CD14-positive monocyte (primary cell): ENCODE data around the gene BTK. TPM values are rescaled to one million over a fixed set of nuclear protein-coding genes. Genes with fewer than 3 reads are reported as not detected.

Source experiments
- DNase-seq, 3 donors: peaks; one replicate each; pipeline ENCODE4 v3.0.0-alpha.2; 2011 to 2022
- H2AFZ ChIP-seq: 2 replicates; pipeline ENCODE4 v1.6.0; 2012; ENCODE audit warnings: mild to moderate bottlenecking, low read depth, low read length, inconsistent platforms; ENCODE audit not compliant: insufficient read depth, poor library complexity, severe bottlenecking
- H3K27ac ChIP-seq, 2 donors: 1 replicate in 1 of 2; 2 replicates in 1 of 2; pipeline ENCODE4 v1.5.1; 2012 to 2013; ENCODE audit warnings: low read length in 2 of 2, control low read depth in 1 of 2, inconsistent platforms in 1 of 2, low read depth in 1 of 2, mild to moderate bottlenecking in 1 of 2
- H3K27me3 ChIP-seq, 2 donors: one replicate each; pipeline versions ENCODE4 v1.6.0 to v1.6.1; 2011 to 2013; ENCODE audit warnings: low read length in 2 of 2; ENCODE audit not compliant: control insufficient read depth in 2 of 2, insufficient read depth in 2 of 2
- H3K36me3 ChIP-seq, 2 donors: replicated peaks in 1 of 2; 1 replicate in 1 of 2; 2 replicates in 1 of 2; pipeline versions ENCODE4 v1.5.1 to v1.6.1; 2012 to 2013; ENCODE audit warnings: low read length in 2 of 2, control low read depth in 1 of 2, inconsistent platforms in 1 of 2, mild to moderate bottlenecking in 1 of 2; ENCODE audit not compliant: insufficient read depth in 2 of 2, control insufficient read depth in 1 of 2
- H3K4me1 ChIP-seq, 2 donors: 1 replicate in 1 of 2; 2 replicates in 1 of 2; pipeline versions ENCODE4 v1.5.1 to v1.6.1; 2012 to 2013; ENCODE audit warnings: low read length in 2 of 2, control low read depth in 1 of 2, inconsistent platforms in 1 of 2, mild to moderate bottlenecking in 1 of 2, moderate library complexity in 1 of 2; ENCODE audit not compliant: insufficient read depth in 2 of 2, control insufficient read depth in 1 of 2
- H3K4me2 ChIP-seq: replicated peaks from 2 replicates; pipeline ENCODE3; 2012; ENCODE audit warnings: low read length, moderate library complexity, mild to moderate bottlenecking; ENCODE audit not compliant: poor library complexity, severe bottlenecking; ENCODE audit errors: extremely low read depth
- H3K4me3 ChIP-seq, 3 experiments: fragments of 200-600 bp in 1 of 3; sonication (generic) in 1 of 3; replicated peaks in 1 of 3; 1 replicate in 2 of 3; 2 replicates in 1 of 3; pipeline ENCODE4 v1.5.1; 2011 to 2013; ENCODE audit warnings: low read length in 3 of 3, mild to moderate bottlenecking in 3 of 3, control low read depth in 2 of 3, low read depth in 2 of 3, inconsistent platforms in 1 of 3, moderate library complexity in 1 of 3
- H3K79me2 ChIP-seq: 2 replicates; pipeline ENCODE4 v1.6.0; 2012; ENCODE audit warnings: mild to moderate bottlenecking, control low read depth, inconsistent platforms, low read length, moderate library complexity; ENCODE audit not compliant: insufficient read depth
- H3K9ac ChIP-seq: 2 replicates; pipeline ENCODE4 v1.6.0; 2017; ENCODE audit warnings: low read length, mild to moderate bottlenecking; ENCODE audit not compliant: insufficient read depth, poor library complexity, severe bottlenecking
- H3K9me3 ChIP-seq, 2 donors: replicated peaks in 1 of 2; 1 replicate in 1 of 2; 2 replicates in 1 of 2; pipeline versions ENCODE4 v1.5.1 to v1.6.1; 2012 to 2013; ENCODE audit warnings: low read length in 2 of 2, control low read depth in 1 of 2; ENCODE audit not compliant: control insufficient read depth in 1 of 2, insufficient read depth in 1 of 2
- H4K20me1 ChIP-seq: 2 replicates; pipeline ENCODE4 v1.6.0; 2012; ENCODE audit warnings: mild to moderate bottlenecking, low read length, control low read depth, moderate library complexity; ENCODE audit not compliant: insufficient read depth
- H3K27ac Mint-ChIP-seq, 7 donors: one replicate each; pipeline ENCODE4 v1.8.0; 2020; ENCODE audit warnings: mild to moderate bottlenecking in 7 of 7, mixed read lengths in 7 of 7, moderate library complexity in 6 of 7, inconsistent platforms in 2 of 7
- H3K27me3 Mint-ChIP-seq, 3 donors: one replicate each; pipeline ENCODE4 v1.8.0; 2021 to 2022; ENCODE audit warnings: low read depth in 3 of 3, mild to moderate bottlenecking in 3 of 3, mixed read lengths in 3 of 3, moderate library complexity in 3 of 3, inconsistent platforms in 1 of 3
- H3K36me3 Mint-ChIP-seq, 2 donors: one replicate each; pipeline ENCODE4 v1.8.0; 2020; ENCODE audit warnings: mixed read lengths in 2 of 2, inconsistent platforms in 1 of 2, mild to moderate bottlenecking in 1 of 2
- H3K4me1 Mint-ChIP-seq: one replicate; pipeline ENCODE4 v1.8.0; 2020; ENCODE audit warnings: mild to moderate bottlenecking, mixed read lengths
- H3K4me3 Mint-ChIP-seq, 2 donors: one replicate each; pipeline ENCODE4 v1.8.0; 2020; ENCODE audit warnings: mild to moderate bottlenecking in 2 of 2, mixed read lengths in 2 of 2, moderate library complexity in 1 of 2
- H3K9me3 Mint-ChIP-seq, 7 donors: one replicate each; pipeline ENCODE4 v1.8.0; 2020 to 2022; ENCODE audit warnings: mixed read lengths in 7 of 7, mild to moderate bottlenecking in 6 of 7, moderate library complexity in 6 of 7, inconsistent platforms in 2 of 7
- WGBS: methylation state at CpG from one replicate; pipeline ENCODE4 v1.1.5; 2013; ENCODE audit warnings: missing lambda C conversion rate; ENCODE audit not compliant: insufficient coverage; 5-methylcytosine and 5-hydroxymethylcytosine counted together
- intact Hi-C, 2 donors: fragments of 100-400 bp; cut with micrococcal nuclease; formaldehyde crosslinking; loops; one replicate each; pipeline versions ENCODE4 v1.15.0 to v1.15.1; 2023
- polyA plus RNA-seq, 3 donors: library from polyadenylated mRNA; depleted of rRNA in 1 of 3; unstranded in 2 of 3; stranded (reverse) in 1 of 3; fragments of 300-500 nt in 2 of 3; fragments of >200 nt in 1 of 3; fragmentation: Illumina TruSeq in 2 of 3; gene quantifications; 1 replicate in 2 of 3; 2 replicates in 1 of 3; pipeline ENCODE4 v1.2.3, GENCODE V29; 2012 to 2021
- TF ChIP-seq, protein P1 (sequence below): fragments of 200-600 bp; IDR thresholded peaks from one replicate; pipeline ENCODE4 v1.8.0; 2022; ENCODE audit warnings: antibody characterized with exemption, mild to moderate bottlenecking

Gene BTK
- polyA plus RNA-seq, 3 donors = 74.1 to 92.9 (median 82.9) TPM

DNA sequence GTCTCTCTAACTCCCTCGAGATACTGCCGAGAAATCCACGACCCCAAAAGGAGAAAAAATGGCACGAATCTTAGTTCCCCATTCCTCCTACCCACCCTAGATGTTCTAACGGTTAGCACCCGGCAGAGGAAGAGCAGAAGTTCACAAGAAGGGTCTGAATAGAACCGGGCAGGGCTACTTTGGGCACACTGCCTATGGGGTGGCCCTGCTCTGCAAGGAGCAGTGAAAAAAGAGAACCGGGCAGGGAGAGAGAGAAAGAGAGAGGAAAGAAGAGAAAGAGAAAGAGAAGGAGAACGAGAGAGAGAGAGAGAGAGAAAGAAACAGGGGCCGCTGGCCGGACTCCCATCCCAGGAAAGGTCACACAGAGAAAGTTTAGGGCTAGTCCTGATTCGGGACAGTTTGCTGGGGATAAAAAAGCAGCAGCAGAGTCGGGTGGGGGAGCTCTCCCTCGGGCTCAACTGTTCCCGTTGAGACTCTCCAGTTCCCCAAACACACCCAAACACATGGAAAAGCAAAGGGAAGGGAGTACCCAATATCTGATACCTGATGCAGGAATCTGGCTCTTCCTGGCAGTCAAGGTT lies 21.3 kb upstream of the BTK start:
- Histone ChIP-seq H3K4me3 (peak overlapping the region; percentile 65 to 89 (median 84)), H3K36me3 (peaks cover 0 to 7% of the 10 kb centered on the region in 2 donors), H3K79me2 (peaks cover 80% of the 10 kb centered on the region), H2AFZ (peak overlapping the region; percentile 56), H3K9ac (peak overlapping the region; percentile 66), H3K27me3 (no peaks in the 10 kb centered on the region), H3K27ac (peak overlapping the region; percentile 93 to 99), H4K20me1 (no peaks in the 10 kb centered on the region), H3K4me1 (peaks cover 33 to 45% of the 10 kb centered on the region in 2 donors), H3K9me3 (no peaks in the 10 kb centered on the region), H3K4me2 (peak overlapping the region; percentile 80)
- intact Hi-C loops = loop anchor here in 1 of 2 donors (2.0 to 10.0 kb wide), 2 partner anchors 14 to 528 kb away; partner anchors contain the start of gene ZMAT1
- Mint-ChIP-seq H3K4me3 (peak overlapping the region; percentile 97 to 98), H3K9me3 (peaks cover 0 to 11% (median 3%) of the 10 kb centered on the region in 7 donors), H3K36me3 (peaks cover 9 to 14% of the 10 kb centered on the region in 2 donors), H3K27me3 (peaks cover 0 to 2% (median 0%) of the 10 kb centered on the region in 3 donors), H3K27ac (peak overlapping the region; percentile 96 to 99 (median 99)), H3K4me1 (peaks cover 28% of the 10 kb centered on the region)
- WGBS = 0% methylated on average over 5 of the region's 15 CpGs
- TF ChIP-seq, protein P1, sequence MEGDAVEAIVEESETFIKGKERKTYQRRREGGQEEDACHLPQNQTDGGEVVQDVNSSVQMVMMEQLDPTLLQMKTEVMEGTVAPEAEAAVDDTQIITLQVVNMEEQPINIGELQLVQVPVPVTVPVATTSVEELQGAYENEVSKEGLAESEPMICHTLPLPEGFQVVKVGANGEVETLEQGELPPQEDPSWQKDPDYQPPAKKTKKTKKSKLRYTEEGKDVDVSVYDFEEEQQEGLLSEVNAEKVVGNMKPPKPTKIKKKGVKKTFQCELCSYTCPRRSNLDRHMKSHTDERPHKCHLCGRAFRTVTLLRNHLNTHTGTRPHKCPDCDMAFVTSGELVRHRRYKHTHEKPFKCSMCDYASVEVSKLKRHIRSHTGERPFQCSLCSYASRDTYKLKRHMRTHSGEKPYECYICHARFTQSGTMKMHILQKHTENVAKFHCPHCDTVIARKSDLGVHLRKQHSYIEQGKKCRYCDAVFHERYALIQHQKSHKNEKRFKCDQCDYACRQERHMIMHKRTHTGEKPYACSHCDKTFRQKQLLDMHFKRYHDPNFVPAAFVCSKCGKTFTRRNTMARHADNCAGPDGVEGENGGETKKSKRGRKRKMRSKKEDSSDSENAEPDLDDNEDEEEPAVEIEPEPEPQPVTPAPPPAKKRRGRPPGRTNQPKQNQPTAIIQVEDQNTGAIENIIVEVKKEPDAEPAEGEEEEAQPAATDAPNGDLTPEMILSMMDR = no peak
- peak in 2 of 3 donors; percentile 25 to 39 for DNase-seq

DNA sequence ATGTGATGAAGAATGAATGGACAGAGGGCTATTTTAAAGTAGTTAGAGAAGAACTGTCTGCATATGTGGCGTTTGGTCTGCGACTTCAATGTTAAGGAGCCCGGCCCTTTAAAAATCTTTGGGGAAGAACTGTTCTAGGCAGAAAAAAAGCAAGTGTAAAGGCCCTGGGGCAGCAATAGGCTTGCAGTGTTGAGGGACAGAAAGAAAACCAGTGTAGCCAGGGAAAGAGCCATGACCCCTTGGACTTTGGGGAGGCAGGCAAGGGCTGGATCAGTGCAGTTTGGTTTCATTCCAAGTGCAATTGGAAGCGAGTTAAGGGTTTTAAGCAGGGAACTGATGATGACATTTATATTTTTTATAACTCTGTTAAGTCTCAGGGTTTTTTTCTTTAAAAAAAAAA lies 13.8 kb upstream of the BTK start:
- Histone ChIP-seq H3K79me2 (peaks cover 24% of the 10 kb centered on the region), H3K9ac (no peak overlapping the region), H3K4me2 (no peak overlapping the region), H3K4me1 (peaks cover 22 to 31% of the 10 kb centered on the region in 2 donors), H3K27ac (no peak overlapping the region), H4K20me1 (peaks cover 3% of the 10 kb centered on the region), H2AFZ (no peak overlapping the region), H3K27me3 (no peaks in the 10 kb centered on the region), H3K4me3 (no peak overlapping the region), H3K9me3 (no peaks in the 10 kb centered on the region), H3K36me3 (peaks cover 17 to 50% of the 10 kb centered on the region in 2 donors)
- DNase-seq = no peak
- TF ChIP-seq, protein P1 = no peak
- Mint-ChIP-seq H3K4me1 (peaks cover 17% of the 10 kb centered on the region), H3K9me3 (peaks cover 0 to 3% (median 0%) of the 10 kb centered on the region in 7 donors), H3K27me3 (peaks cover 0 to 4% (median 0%) of the 10 kb centered on the region in 3 donors), H3K27ac (no peak overlapping the region), H3K4me3 (no peak overlapping the region), H3K36me3 (peaks cover 23 to 48% of the 10 kb centered on the region in 2 donors)
- intact Hi-C loops = loop anchor here in 1 of 2 donors (10.0 kb wide), 1 partner anchor 535 kb away; the partner anchor contains the start of gene ZMAT1
- WGBS = no CpG with 5 or more reads among the region's 4 CpGs
